Measurements from ENCODE around the gene CYB5A.

The CYB5A gene

DNA sequence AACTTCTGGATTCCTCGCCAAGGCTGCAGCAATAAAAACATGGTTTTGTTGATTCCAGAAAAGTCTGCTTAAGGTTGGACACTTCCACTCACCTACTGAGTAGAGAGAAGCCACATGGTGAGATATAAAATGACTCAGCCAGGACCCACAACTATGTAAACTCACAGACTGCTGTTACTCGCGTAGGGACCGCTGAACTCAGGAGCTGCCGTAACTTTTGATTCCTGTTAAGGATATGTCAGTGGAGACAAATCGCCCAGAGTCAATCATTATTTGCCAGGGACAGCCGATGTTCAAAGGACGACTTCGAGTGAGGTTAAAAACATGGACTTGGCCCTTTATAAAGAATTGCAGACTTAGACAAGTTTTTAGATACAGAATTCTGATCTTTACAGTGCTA is 25.6 kb downstream of the CYB5A start:
- TF ChIP-seq, protein P1, sequence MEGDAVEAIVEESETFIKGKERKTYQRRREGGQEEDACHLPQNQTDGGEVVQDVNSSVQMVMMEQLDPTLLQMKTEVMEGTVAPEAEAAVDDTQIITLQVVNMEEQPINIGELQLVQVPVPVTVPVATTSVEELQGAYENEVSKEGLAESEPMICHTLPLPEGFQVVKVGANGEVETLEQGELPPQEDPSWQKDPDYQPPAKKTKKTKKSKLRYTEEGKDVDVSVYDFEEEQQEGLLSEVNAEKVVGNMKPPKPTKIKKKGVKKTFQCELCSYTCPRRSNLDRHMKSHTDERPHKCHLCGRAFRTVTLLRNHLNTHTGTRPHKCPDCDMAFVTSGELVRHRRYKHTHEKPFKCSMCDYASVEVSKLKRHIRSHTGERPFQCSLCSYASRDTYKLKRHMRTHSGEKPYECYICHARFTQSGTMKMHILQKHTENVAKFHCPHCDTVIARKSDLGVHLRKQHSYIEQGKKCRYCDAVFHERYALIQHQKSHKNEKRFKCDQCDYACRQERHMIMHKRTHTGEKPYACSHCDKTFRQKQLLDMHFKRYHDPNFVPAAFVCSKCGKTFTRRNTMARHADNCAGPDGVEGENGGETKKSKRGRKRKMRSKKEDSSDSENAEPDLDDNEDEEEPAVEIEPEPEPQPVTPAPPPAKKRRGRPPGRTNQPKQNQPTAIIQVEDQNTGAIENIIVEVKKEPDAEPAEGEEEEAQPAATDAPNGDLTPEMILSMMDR (IDR thresholded peaks at IDR 0.05; ENCODE audit: low read depth, low read length): no peak

DNA sequence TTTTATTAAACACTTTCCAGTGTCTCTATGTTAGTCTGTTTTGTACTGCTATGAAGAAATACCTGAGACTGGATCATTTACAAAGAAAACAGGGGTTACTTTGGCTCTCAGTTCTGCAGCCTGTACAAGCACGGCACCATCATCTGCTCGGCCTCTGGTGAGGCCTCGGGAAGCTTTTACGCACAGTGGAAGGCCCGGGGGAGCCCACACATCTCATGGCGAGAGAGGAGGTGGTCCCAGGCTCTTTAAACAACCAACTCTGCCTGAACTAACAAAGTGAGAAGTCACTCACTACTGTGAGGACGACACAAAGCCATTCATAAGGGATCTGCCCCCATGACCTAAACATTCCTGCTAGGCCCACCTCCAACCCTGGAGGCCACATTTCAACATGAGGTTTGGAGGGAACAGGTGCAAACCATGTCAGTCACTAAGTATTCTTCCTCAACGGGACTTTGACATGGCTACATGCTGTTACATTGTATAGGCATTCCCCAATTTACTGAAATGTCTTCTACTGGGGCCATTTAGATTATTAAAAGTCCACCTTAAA is 26.1 kb downstream of the CYB5A start:
- TF ChIP-seq, protein P1 (IDR thresholded peaks at IDR 0.05; ENCODE audit: low read depth, low read length): no peak

More for the DNA sequence above, 25.6 kb downstream of the CYB5A start:
- H3K4me3 ChIP-seq (ENCODE audit: low read depth, low read length): no peak overlapping the region

DNA sequence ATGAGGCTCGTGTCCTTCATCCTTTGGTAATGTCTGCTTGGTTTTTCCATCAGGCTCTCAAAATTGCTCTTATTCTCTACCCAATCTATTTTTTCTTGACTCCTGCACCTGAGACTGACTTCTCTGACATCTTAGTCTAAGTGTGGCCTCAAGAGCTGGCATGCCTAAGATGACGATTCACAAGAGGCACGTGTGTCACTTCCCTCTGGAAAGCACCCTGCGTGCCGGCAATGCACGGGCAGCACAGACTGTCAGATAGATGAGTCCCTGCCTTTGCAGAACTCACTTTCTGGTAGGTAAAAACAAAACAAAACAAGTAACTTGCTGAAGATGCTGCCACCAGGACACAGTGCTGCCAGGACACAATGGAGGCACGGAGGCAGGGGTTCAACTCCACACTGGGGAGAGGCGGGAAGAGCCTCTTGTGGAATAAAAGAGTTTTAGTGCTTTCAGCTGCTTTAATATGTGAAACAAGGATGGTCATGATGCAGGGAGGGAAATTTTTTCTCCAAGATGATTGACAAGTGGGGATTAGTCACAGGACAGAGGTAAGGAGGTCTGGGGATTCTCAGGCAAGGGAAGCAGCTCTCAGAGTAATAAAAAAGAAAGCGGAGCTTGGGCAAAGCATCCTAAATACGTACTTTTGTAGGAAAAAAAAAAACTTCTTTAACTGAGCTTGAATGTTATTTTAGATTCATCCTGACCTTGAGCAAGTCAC is 27.3 kb downstream of the CYB5A start:
- no peak overlapping the region for H3K4me3 ChIP-seq (ENCODE audit: low read depth, low read length)
- TF ChIP-seq, protein P1 (IDR thresholded peaks at IDR 0.05; ENCODE audit: low read depth, low read length): no peak

More for the DNA sequence above, 26.1 kb downstream of the CYB5A start:
- no peak overlapping the region for H3K4me3 ChIP-seq (ENCODE audit: low read depth, low read length)

DNA sequence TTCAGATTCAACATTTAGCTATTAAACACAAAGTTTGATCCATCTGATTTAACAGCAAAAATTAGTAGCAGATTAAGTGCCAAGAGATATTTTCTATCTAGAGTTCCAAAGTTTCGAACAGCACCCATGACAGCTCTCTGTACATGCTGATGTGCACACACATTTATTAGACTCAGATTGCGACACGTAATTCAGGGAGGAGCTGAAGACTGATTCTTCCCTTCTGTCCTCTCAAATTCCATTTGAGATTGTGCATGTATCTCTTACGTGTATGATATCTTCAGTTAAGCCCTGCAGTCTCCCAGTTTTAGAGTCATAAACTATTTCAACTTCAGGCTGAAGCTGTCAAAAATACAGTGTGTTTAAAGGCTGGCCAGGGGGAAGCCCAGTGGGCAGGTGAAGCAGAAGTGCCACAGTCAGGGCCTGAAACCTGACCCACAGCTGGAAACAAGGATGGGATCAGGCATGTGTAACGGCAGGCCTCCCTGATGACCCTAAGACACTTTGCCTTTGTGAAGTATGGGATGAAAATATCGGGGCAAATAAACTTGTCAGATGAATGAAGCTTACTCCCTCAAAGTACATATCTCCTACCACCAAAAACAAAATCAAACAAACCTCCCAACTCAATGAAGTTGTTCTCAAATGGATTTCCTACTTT is 30.6 kb downstream of the CYB5A start:
- H3K4me3 ChIP-seq (ENCODE audit: low read depth, low read length): no peak overlapping the region
- TF ChIP-seq, protein P1 (IDR thresholded peaks at IDR 0.05; ENCODE audit: low read depth, low read length): no peak

DNA sequence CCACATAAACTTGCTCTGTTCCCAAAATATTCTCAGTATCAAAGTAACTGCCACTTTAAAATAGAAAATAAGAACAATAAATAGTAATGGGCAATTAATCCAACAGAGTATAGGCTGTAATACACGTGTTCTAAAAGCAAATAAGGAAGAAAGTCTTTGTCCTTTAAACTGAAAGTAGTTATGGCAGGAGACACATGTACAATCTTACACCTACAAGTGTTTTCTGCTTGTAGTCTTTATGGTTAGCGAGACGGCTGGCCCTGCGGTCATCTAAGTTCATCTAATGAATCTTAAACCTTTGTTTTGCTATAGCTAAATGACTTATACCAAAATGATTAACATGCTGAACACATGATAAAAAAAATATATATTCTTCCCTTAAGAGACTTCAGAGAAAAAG is 32.4 kb downstream of the CYB5A start:
- H3K4me3 ChIP-seq (ENCODE audit: low read depth, low read length): no peak overlapping the region
- TF ChIP-seq, protein P1 (IDR thresholded peaks at IDR 0.05; ENCODE audit: low read depth, low read length): no peak

DNA sequence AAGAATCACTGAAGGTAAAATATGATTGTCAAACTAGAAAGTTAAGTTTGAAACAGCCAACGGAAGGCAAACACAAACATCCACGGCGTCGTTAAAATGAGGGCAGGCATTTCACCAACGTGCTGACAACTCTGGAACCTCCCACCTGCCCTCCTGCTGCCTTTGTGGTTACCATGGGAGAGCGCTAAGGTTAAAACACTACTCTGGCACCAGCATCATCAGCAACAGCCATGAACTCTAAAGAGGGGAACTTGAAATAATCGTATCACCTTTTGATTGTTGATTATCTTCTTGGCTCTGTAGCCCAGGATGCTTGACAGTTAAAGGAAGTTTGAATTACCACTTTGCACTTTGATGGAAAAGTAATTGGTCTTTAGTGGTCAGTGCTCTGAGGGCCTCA is 34.7 kb downstream of the CYB5A start:
- TF ChIP-seq, protein P1 (IDR thresholded peaks at IDR 0.05; ENCODE audit: low read depth, low read length): no peak
- no peak overlapping the region for H3K4me3 ChIP-seq (ENCODE audit: low read depth, low read length)

DNA sequence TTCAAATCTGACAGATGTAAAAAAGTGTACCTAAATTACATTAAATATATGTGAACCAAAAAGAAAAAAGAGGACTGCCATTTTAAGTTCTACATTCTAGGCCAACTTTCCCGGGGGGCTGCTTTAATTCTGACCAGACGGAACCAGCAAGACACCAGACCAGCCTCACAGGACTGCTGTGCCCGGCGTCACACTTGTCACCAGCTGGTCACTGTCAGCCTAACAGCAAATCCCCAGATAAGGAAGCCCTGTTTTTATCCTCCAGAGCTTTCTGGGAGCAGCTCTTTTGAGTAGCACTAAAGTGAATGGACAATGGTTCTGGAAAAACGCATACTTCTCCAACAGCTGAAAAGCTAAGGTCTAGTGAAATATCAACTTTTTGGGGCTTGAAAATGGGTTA is 35.6 kb downstream of the CYB5A start:
- H3K4me3 ChIP-seq (ENCODE audit: low read depth, low read length): no peak overlapping the region
- TF ChIP-seq, protein P1 (IDR thresholded peaks at IDR 0.05; ENCODE audit: low read depth, low read length): no peak
